ENCODE measurements around the gene RGL3.
"Not testable (repeated sequence)": the region's sequence is repeated elsewhere in the genome, so short reads cannot be mapped to it uniquely, and the experiment has no call there.

RGL3 gene

DNA sequence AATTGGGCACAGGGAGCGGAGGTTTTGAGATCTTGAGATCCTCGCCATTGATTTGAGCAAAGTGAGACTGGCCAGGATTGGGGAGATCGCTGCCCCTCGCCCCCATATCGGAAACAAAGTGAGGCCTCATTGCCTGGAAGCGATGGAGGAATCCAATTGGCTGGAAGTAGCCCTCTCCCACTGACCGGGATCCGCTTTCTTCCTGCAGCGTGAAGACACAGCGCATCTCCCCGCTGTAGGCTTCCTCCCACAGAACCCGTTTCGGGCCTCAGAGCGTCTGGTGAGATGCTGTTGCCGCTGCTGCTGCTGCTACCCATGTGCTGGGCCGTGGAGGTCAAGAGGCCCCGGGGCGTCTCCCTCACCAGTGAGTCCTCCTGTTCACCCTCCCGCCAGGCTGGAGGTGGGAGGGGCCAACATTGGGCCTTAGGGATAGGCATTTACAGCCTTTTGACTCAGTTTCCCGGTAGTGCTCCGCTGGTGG lies 16.8 kb upstream of the RGL3 start:
- peaks cover 21% of the 10 kb centered on the region for H3K4me1 Mint-ChIP-seq
- H3K9me3 Mint-ChIP-seq: no peaks in the 10 kb centered on the region
- H3K4me3 Mint-ChIP-seq: peak overlapping the region; percentile 99
- H3K27ac Mint-ChIP-seq: peak overlapping the region; percentile 95
- peaks cover 4% of the 10 kb centered on the region for H3K36me3 Mint-ChIP-seq
- H3K27me3 Mint-ChIP-seq: no peaks in the 10 kb centered on the region

DNA sequence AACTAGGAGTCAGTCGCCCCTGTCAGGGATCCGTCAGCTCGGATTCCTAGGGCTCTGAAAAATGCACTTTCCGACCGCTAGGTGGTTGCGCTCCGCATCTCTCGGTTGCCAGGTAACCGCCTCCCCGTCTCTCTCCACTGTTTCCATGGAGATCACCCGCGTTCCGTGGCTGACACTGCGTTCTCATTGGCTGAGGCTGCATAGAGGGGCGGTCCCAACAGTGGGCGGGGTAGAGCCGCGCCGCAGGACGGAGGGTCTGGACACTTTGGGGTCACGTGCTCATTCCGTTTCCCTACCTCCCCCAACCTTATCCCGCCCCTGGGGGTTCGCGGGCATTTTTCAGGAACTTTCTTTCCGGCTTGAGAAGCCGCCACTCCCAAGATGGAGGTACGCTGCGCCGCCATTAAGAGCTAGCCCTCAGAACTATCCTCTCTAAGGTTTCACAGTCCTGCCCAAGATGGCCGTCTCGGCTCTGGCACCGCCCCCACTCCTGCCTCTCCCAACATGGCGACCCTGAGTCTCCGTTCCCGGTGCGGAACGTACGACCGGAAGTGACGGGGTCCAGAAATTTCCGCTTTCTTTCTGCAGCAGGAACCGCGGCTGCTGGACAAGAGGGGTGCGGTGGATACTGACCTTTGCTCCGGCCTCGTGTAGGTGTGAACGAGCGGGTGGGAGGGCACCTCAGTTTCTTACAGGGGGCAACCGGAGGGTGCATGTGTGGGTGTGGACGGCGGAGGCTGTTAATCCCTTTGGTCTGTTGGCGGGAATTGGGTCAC lies 16.1 kb upstream of the RGL3 start, which contains the start of the genes ODAD3 and PRKCSH:
Gene ODAD3, minus strand, starts transcription at position 65 of the 776 bp plus-strand sequence. CDS start 105 bp downstream, outside the sequence.
Gene PRKCSH, plus strand, starts transcription at position 579 of the 776 bp plus-strand sequence. CDS start 483 bp downstream, outside the sequence.
- H3K9me3 Mint-ChIP-seq: no peaks in the 10 kb centered on the region
- H3K36me3 Mint-ChIP-seq: peaks cover 4% of the 10 kb centered on the region
- peaks cover 21% of the 10 kb centered on the region for H3K4me1 Mint-ChIP-seq
- peak within 1 kb of the TSS; percentile 99 for H3K4me3 Mint-ChIP-seq
- peak within 1 kb of the TSS; percentile 95 for H3K27ac Mint-ChIP-seq
- H3K27me3 Mint-ChIP-seq: no peaks in the 10 kb centered on the region

DNA sequence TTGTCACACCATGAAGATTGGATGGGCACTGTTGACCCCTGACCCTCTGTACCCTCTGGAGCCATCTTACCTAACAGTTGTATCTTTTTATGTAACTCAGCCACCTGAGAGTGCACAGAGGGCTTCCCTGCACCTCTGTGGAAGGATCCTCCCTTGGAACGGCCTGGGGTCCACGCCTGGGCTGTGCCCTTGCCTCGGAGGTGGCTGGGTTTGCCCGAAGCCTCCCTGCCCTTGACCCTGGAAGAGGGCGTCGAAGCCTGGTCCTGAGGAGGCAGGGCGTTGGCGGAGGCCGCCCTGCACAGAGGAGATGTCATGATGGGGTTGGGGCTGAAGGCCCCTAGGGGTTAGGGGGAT lies 15.6 kb upstream of the RGL3 start:
- Mint-ChIP-seq H3K27ac (peak overlapping the region; percentile 95), H3K9me3 (no peaks in the 10 kb centered on the region), H3K4me3 (peak overlapping the region; percentile 99), H3K4me1 (peaks cover 21% of the 10 kb centered on the region), H3K27me3 (no peaks in the 10 kb centered on the region), H3K36me3 (peaks cover 4% of the 10 kb centered on the region)

DNA sequence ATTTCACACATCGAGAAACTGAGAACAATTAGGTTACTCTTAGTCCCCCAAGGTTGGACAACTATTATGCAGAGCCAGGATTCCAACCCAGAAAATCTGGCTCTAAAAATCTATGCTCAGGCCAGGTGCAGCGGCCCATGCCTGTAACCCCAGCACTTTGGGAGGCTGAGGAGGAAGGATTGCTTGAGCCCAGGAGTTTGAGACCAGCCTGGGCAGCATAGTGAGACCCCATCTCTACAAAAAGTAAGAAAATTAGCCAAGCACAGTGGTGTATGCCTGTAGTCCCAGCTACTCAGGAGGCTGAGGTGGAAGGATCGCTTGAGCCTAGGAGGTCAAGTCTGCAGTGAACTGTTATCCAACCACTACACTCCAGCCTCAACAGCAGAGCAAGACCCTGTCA lies 14.4 kb upstream of the RGL3 start:
- H3K4me3 Mint-ChIP-seq: peak overlapping the region; percentile 15
- H3K36me3 Mint-ChIP-seq: not testable (repeated sequence)

DNA sequence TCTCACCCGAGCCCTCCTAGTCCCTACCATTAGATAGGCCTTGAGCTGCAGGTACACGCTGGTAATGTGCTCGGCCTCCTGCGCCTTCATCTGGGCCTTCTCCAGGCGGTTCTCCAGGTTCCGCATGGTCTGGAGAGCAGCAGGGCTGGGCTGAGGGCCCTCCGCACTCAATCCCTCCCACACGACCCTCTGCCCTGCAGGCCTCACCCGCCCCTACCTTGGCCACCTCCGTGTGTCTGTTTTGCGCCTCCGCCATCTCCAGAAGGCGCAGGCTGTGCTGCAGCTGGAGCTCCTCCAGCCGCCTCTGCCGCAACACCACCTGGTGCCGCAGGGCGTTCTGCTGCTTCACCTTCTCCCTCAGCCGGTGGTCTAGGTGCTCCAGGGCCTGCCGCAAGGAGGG lies 7.5 kb upstream of the RGL3 start:
- H3K27me3 Mint-ChIP-seq: peaks cover 18% of the 10 kb centered on the region

More for the DNA sequence above, 14.4 kb upstream of the RGL3 start:
- not testable (repeated sequence) for H3K9me3 Mint-ChIP-seq, H3K27me3 Mint-ChIP-seq, H3K27ac Mint-ChIP-seq
- peaks cover 21% of the 10 kb centered on the region for H3K4me1 Mint-ChIP-seq

DNA sequence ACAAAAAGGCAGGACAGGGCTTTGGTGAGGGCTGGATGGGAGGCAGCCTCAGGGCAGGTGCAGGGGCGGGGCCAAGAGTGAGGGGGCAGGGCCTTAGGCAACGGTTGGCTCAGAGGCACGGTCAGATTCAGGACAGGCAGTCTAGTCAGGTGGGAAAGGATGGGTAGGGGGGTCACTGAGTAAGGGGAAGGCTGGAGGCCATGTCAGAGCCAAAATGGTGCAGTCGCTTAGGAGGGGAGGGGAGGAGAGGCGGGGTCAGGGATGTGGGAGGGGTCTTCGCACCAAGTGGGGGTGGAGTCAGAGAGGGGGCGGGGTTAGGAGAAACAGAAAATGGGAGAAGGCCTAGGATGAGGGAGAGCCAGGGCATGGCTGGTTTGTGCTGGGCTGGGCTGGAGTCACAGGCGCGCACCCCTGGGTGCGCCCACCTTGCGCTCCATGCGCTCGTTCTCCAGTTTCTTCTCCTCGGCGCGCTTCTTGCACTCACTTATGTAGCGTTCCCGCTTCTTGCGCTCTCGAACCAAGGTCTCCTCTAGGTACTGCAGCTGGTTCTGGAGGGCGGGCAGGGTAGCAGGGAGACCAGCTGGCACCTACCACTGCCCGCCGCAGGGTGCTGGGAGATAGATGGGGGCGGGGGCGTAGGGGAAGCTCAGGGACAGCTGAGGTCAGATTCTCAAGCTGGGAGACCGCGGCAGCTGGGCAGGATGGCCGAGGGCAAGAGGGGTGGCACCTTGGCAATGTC lies 6.8 kb upstream of the RGL3 start:
- Mint-ChIP-seq H3K4me1 (peaks cover 27% of the 10 kb centered on the region), H3K4me3 (no peak overlapping the region), H3K9me3 (no peaks in the 10 kb centered on the region), H3K27ac (no peak overlapping the region), H3K27me3 (peaks cover 25% of the 10 kb centered on the region), H3K36me3 (no peaks in the 10 kb centered on the region)

More for the DNA sequence above, 7.5 kb upstream of the RGL3 start:
- no peak overlapping the region for H3K27ac Mint-ChIP-seq
- H3K9me3 Mint-ChIP-seq: no peaks in the 10 kb centered on the region
- peaks cover 20% of the 10 kb centered on the region for H3K4me1 Mint-ChIP-seq
- no peak overlapping the region for H3K4me3 Mint-ChIP-seq
- H3K36me3 Mint-ChIP-seq: no peaks in the 10 kb centered on the region

DNA sequence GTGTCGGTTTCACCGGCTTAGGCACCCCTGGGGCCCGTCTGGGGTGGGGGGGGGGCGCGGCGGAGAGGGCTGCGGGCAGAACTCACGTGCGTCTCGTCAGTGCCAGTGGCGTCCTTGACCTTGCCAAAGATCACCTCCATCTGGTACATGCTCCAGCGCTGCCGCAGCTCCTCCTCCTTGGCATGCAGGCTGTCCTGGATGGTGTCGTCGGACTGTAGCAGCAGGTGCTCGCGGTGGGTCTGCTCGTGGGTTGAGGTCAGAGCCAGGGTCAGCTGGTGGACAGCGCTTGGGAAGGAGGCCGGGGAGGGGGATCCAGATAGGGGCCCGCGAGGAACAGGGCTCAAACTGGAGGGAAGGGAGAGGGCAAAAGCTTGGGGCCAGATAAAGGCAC lies 4.7 kb upstream of the RGL3 start:
- no peak overlapping the region for H3K27ac Mint-ChIP-seq
- peak overlapping the region; percentile 71 for H3K4me3 Mint-ChIP-seq
- H3K36me3 Mint-ChIP-seq: no peaks in the 10 kb centered on the region
- H3K4me1 Mint-ChIP-seq: peaks cover 37% of the 10 kb centered on the region
- no peaks in the 10 kb centered on the region for H3K9me3 Mint-ChIP-seq
- peaks cover 31% of the 10 kb centered on the region for H3K27me3 Mint-ChIP-seq

DNA sequence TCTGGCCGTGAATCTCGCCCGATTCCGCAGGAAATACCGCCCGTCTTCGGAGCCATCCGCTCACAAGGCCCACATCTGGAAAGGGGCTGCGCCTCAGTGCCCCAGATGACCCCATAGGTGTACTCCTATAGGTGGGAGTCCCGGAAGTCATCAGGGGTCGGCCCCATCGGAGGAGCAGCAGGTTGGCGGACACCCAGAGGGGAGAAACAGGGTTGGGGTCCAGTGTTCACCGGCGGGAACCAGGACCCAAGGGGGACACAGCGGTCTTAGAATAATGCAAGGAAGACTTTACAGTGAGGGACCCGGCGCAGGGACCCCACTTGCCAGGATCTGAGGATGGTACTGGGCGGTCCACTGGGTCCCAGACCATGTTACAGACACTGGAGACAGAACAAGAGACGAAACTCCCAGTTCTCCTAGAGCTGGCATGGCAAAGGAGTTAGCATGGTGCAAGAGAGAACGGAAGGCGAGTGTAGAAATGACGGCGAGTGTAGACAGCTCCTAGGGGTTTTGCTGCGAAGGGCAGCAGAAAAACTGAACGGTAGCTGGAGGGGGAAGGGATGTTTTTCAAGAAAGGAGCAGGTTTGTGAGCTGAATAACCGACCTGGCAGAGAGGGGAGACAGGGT lies 4.2 kb upstream of the RGL3 start:
- H3K4me1 Mint-ChIP-seq: peaks cover 38% of the 10 kb centered on the region
- H3K4me3 Mint-ChIP-seq: peak overlapping the region; percentile 71
- no peaks in the 10 kb centered on the region for H3K9me3 Mint-ChIP-seq
- no peaks in the 10 kb centered on the region for H3K36me3 Mint-ChIP-seq
- H3K27ac Mint-ChIP-seq: no peak overlapping the region
- H3K27me3 Mint-ChIP-seq: peaks cover 31% of the 10 kb centered on the region

DNA sequence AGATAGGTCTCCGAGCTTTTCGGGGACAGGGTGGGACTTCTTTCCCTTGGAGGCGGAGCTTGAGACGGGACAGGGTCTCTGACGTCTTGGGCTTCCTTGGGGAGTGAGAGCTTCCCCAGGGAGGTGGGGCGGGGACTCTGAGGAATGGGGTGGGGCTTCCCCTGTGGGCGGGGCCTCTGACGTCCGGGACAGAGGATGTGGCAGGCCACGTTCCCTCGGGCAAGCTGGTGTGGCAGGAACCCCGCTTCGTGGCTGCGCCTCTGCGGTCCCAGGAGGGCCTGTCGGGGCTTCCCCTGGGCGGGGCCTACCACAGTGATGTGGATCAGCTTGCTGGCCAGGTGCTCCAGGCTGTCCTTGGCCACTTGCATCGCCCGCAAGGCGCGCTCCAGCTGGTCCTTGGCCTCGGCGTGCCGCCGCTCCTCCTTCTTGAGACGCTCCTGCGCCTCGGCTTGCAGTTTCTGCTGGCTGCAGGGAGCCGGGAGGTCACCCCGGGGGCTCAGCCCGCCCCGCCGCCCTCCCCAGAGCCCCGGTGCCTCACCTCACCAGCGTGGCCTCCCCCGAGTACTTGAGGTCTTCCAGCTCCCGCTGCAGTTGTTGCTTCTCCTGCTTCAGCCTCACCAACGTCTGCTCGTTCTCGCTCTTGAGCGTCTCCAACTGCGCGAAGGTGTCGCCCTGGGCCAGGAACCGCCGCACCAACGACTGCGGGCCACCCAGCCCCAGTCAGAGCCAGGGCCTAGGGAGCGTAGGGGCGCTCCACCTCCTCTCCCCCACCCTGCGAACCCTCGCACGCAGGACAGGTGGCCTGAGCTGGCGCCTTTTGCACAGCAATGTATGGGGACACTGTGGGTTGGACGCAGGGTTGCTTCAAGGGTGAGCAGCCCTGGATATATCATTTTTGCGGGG lies 3.3 kb upstream of the RGL3 start:
- H3K27me3 Mint-ChIP-seq: peaks cover 33% of the 10 kb centered on the region
- H3K4me3 Mint-ChIP-seq: peak overlapping the region; percentile 76
- H3K27ac Mint-ChIP-seq: no peak overlapping the region
- H3K9me3 Mint-ChIP-seq: no peaks in the 10 kb centered on the region
- peaks cover 38% of the 10 kb centered on the region for H3K4me1 Mint-ChIP-seq
- H3K36me3 Mint-ChIP-seq: no peaks in the 10 kb centered on the region

DNA sequence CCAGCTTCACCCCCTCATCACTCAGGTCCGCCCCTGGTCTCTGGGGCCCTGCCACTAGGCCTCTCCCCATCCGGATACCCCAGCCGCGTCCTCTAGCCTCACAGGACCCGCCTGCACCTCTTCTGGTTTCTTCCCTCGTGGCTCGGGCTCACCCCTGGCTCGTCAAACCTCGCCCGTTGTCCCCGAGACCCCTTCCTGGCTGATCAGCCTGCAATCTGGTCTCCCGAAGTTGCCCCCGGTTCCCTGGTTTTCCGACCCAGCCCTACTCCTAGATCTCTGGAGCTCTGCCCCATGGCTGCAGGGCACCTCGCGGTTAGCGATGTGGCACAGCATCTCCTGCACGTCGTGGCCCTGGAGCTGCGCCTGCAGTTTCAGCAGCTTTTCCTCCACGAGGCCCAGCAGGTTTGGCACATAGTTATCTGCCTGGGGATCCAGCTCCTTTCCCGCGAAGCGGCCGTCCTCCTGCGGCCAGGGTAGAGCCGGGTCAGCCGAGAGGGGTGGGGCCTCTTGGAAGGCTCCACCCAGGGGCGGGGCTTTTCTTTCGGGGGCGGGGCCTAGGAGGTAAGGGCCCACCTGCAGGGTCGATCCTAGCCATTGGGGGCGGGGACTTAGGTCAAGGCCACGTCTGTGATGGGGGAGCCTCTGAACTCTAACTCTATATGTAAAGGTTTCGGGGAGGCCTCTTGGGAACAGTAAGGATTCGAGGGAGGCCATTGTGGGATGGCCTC lies 2.4 kb upstream of the RGL3 start:
- Mint-ChIP-seq H3K4me1 (peaks cover 38% of the 10 kb centered on the region), H3K27me3 (peaks cover 34% of the 10 kb centered on the region), H3K27ac (no peak overlapping the region), H3K9me3 (no peaks in the 10 kb centered on the region), H3K36me3 (no peaks in the 10 kb centered on the region), H3K4me3 (peak overlapping the region; percentile 76)

DNA sequence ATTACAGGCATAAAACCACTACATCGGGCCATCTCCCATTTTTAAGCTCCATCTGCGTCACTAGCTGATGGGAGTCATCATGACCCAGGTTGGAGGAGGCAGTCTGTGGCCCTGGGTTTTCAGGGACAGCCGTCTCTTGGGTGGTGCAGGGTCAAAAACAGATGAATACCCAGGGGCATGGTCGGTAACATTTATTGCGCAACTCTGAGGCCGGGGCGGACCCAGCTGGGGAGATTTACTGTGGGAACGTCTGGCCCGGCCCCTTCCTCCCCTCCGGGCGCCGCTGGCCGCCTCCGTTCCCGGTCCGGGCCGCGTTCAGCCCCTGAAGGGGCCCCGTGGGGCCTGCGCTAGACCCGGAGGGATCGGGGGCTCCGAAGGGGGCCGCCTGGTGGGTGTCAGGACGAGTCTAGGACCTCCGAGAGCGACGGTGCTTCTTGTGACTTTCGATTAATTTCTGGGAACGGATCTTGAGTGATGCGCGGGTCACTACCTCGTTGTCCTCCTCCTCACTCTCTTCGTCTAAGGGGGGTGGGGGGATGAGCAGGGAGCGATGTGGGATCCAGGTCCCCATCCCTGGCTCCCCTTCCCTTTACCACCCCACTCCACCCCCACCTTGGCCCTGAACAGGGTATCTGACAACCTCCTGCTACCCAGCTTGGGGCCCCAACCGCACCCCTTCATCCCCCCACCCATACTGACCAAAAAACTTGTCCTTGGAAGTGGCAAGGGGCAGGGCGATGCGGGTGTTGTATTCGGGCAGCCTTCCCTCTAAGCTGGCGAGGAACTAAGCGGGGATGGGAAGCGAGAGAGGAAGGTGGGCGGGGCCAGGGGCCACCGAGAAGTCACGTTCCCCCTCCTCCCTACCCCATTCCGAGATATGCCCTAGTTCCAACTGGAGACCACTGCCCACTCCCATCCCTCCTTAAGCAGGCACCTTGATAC lies 1.6 kb upstream of the RGL3 start:
- H3K4me1 Mint-ChIP-seq: peaks cover 38% of the 10 kb centered on the region

DNA sequence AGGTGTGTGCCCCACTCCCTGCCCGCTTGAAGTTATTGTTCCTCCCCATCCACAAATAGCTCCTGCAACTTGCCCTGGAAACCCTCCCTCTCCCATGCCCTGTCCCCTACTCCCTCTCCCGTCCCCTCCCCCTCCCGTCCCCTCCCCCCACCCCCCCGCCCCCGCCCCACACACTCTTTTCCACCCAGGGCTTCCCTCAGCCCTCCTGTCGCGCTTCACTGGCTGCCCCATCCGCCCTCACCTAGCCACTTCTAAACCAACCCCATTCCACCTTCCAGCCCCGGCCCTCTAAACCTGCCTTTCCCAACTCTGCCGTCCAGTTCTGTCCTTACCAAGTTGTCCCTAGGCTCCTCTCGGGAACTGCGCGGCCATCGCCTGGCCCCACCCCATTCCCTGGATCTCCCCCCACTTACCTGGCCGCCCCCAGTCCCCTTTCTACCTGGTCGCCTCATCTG lies 993 bp downstream of the RGL3 start:
- no peak overlapping the region for H3K27ac Mint-ChIP-seq
- H3K27me3 Mint-ChIP-seq: peaks cover 26% of the 10 kb centered on the region
- peaks cover 30% of the 10 kb centered on the region for H3K4me1 Mint-ChIP-seq
- H3K4me3 Mint-ChIP-seq: no peak overlapping the region
- H3K9me3 Mint-ChIP-seq: no peaks in the 10 kb centered on the region
- no peaks in the 10 kb centered on the region for H3K36me3 Mint-ChIP-seq

More for the DNA sequence above, 1.6 kb upstream of the RGL3 start:
- Mint-ChIP-seq H3K27ac (no peak overlapping the region), H3K36me3 (no peaks in the 10 kb centered on the region), H3K9me3 (no peaks in the 10 kb centered on the region), H3K4me3 (peak overlapping the region; percentile 76), H3K27me3 (peaks cover 36% of the 10 kb centered on the region)

DNA sequence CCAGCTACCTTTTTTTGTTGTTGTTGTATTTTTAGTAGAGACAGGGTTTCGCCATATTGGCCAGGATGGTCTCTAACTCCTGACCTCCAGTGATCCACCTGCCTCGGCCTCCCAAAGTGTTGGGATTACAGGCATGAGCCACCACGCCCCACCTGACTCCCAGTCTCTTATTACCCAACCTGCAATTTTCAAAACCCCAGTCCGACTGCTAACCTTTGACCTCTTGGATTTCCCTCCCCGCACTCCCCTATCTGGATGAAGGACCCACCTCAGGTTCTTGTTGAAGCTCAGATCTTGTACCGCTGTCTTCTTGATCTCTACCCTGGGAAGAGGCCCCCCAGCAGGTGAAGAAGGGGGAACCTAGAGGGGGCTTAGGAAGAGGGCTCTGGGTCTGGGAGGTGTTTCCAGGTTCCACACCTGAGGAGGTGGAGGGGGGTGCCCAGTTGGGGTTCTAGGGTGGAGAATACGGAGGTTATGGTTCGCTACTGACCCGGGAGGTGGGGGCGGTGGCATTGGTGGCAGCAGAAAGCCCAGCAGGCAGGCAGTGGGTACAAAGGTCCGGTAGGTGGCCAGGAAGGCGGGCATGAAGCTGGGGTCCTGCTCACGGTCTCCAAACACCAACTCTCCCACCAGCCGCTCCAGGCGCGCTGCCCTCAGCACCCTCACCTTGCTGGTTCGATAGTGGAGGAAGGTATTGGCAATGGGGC lies 2.6 kb downstream of the RGL3 start:
- peaks cover 17% of the 10 kb centered on the region for H3K4me1 Mint-ChIP-seq
- H3K27me3 Mint-ChIP-seq: peaks cover 16% of the 10 kb centered on the region
- no peaks in the 10 kb centered on the region for H3K9me3 Mint-ChIP-seq
- H3K36me3 Mint-ChIP-seq: no peaks in the 10 kb centered on the region
- peak overlapping the region; percentile 3 for H3K27ac Mint-ChIP-seq
- H3K4me3 Mint-ChIP-seq: no peak overlapping the region

All from activated naive CD4-positive, alpha-beta T cell treated with anti-CD3 and anti-CD28 coated beads, Interleukin-2, amount 50 U/mL, for 24 hours (primary cell).